ENCODE data around the gene COL18A1. TPM values are rescaled to one million over a fixed set of nuclear protein-coding genes. Genes with fewer than 3 reads are reported as not detected.

Gene COL18A1
- total RNA-seq, 1 experiment from 2014 or later: 170 TPM

- Mint-ChIP-seq H3K9me3 (ENCODE audit: unreplicated experiment) (peaks cover 15% of the 10 kb centered on the region), H3K4me3 (ENCODE audit: unreplicated experiment) (peak overlapping the region; percentile 12), H3K27me3 (ENCODE audit: insufficient read depth, unreplicated experiment) (peaks cover 18% of the 10 kb centered on the region), H3K4me1 (ENCODE audit: low read depth, unreplicated experiment) (peaks cover 8% of the 10 kb centered on the region), H3K36me3 (ENCODE audit: insufficient read depth, unreplicated experiment) (no peaks in the 10 kb centered on the region), H3K27ac (ENCODE audit: unreplicated experiment) (peak overlapping the region; percentile 3)
- Histone ChIP-seq H3K27me3 (replicated peaks; ENCODE audit: control insufficient read depth, insufficient read depth, low read length) (no peaks in the 10 kb centered on the region), H3K4me3 (ENCODE audit: low read depth, low read length) (no peak overlapping the region), H3K9me3 (peaks cover 6% of the 10 kb centered on the region; the same call in 1 of the 2 replicates), H3K4me1 (no peaks in the 10 kb centered on the region), H3K36me3 (ENCODE audit: control insufficient read depth, insufficient read depth, low read length) (no peaks in the 10 kb centered on the region)
- ChIA-PET POLR2A (interaction anchor here (0.6 kb wide), 1 partner anchor 723 kb away, joined by 4 read pairs; the partner anchor contains the start of gene MCM3AP), CTCF (no interaction called here)
- no TSS peak for BruUV-seq (replicated peaks)
- intact Hi-C loops (cut with micrococcal nuclease; ENCODE audit: unreplicated experiment): no loop called here
- TF ChIP-seq CTCF (IDR thresholded peaks at IDR 0.05; ENCODE audit: insufficient read depth in 1 of 2, low read depth in 1 of 2, low read length in 1 of 2, severe bottlenecking in 1 of 2, unreplicated experiment in 1 of 2): no peak
- no peak for DNase-seq
Measured at GRCh38 chr21:45562402-45562801, 157.4 kb downstream of the COL18A1 start.

GRCh38 chr21:45562965-45563364 is 158.0 kb downstream of the COL18A1 start:
- BruUV-seq (replicated peaks): no TSS peak
- CTCF ChIA-PET: no interaction called here
- no peaks in the 10 kb centered on the region for H3K36me3 Mint-ChIP-seq (ENCODE audit: insufficient read depth, unreplicated experiment)
- peak overlapping the region; percentile 12 for H3K4me3 Mint-ChIP-seq (ENCODE audit: unreplicated experiment)
- Histone ChIP-seq H3K9me3 (peaks cover 6% of the 10 kb centered on the region; the same call in 1 of the 2 replicates), H3K4me3 (ENCODE audit: low read depth, low read length) (no peak overlapping the region), H3K4me1 (no peaks in the 10 kb centered on the region), H3K27me3 (replicated peaks; ENCODE audit: control insufficient read depth, insufficient read depth, low read length) (no peaks in the 10 kb centered on the region), H3K36me3 (ENCODE audit: control insufficient read depth, insufficient read depth, low read length) (no peaks in the 10 kb centered on the region)
- H3K9me3 Mint-ChIP-seq (ENCODE audit: unreplicated experiment): peaks cover 15% of the 10 kb centered on the region
- peaks cover 8% of the 10 kb centered on the region for H3K4me1 Mint-ChIP-seq (ENCODE audit: low read depth, unreplicated experiment)
- peak overlapping the region; percentile 3 for H3K27ac Mint-ChIP-seq (ENCODE audit: unreplicated experiment)
- intact Hi-C loops (cut with micrococcal nuclease; ENCODE audit: unreplicated experiment): no loop called here
- H3K27me3 Mint-ChIP-seq (ENCODE audit: insufficient read depth, unreplicated experiment): peaks cover 18% of the 10 kb centered on the region
- POLR2A ChIA-PET: no interaction called here
- no peak for DNase-seq
- TF ChIP-seq CTCF (IDR thresholded peaks at IDR 0.05; ENCODE audit: insufficient read depth in 1 of 2, low read depth in 1 of 2, low read length in 1 of 2, severe bottlenecking in 1 of 2, unreplicated experiment in 1 of 2): no peak

Small RNA genes lying within 50 kb of the gene (microRNA-seq; reads per million reads assigned to microRNA genes)
- gene MIR6815: 17.1 reads per million, percentile 55 among the genes with 10 or more reads in this experiment

Other genes starting within 250 kb of the COL18A1 start
- 32.0 and 36.5 TPM in 2 replicates for gene POFUT2, start 117.3 kb upstream of the COL18A1 start, total RNA-seq (2022)
- 45.4 and 47.3 TPM in 2 replicates for gene SLC19A1, start 137.3 kb downstream of the COL18A1 start, total RNA-seq (2022)
- 0.75 TPM in 1 of 2 replicates, not detected in the other for gene PCBP3, start 238.6 kb downstream of the COL18A1 start, total RNA-seq (2022)

All from Caco-2 (cell line).